Stimulated activated CD8-positive, alpha-beta memory T cell treated with anti-CD3 and anti-CD28 coated beads, Interleukin-12 subunit alpha, Interleukin-12 subunit beta, amount 100 ng/mL, for 24 hours (primary cell): ENCODE measurements around the gene ADARB2.

Experiments
- DNase-seq: peaks from one replicate; pipeline ENCODE4 v3.0.0-alpha.2; 2020; ENCODE audit errors: extremely low read depth

ADARB2 gene

DNA sequence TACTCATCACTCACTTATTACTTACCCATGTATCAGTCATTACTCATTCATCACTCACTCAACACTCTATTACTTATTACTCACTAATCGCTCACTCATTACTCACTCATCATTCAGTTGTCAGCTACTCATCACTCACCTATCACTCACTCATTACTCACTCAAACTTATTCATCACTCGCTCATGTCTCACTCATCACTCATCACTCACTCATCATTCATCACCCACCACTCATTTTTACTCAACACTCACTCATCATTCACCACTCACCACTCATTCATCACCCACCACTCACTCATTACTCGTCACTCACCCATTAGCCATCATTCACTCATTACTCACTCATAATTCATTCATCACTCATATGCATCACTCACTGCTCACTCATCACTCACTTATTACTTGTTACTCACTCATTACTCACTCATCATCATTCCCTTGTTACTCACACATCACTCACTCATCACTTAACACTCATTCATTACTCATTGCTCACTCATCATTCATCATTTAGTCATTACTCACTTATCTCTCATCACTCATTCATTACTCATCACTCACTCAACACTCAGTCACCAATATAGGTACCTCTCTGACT is 237.9 kb downstream of the ADARB2 start:
- DNase-seq: no peak

DNA sequence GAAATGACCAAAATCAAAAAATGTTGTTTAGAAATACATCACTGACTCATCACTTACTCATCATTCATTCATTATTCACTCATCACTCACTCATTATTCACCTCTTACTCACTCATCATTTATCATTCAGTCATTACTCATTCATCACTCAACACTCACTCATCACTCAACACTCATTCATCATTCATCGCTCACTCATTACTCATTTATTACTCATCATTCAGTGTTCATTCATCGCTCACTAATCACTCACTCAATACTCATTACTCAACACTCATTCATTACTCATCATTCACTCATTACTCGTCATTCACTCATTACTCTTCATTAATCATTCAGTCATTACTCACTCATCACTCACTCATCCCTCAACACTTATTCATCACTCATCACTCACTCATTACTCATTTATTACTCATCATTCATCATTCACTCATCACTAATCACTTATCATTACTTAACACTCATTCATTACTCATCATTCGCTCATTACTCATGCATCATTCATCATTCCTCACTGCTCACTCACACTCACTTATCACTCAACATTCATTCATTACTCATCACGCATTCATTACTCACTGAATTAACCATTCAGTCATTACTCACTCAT is 238.5 kb downstream of the ADARB2 start:
- DNase-seq: no peak

- no peak for DNase-seq
Observed at GRCh38 chr10:1495915-1496517, 241.3 kb downstream of the ADARB2 start.

GRCh38 chr10:1492641-1493040 is 244.7 kb downstream of the ADARB2 start:
- no peak for DNase-seq

DNA sequence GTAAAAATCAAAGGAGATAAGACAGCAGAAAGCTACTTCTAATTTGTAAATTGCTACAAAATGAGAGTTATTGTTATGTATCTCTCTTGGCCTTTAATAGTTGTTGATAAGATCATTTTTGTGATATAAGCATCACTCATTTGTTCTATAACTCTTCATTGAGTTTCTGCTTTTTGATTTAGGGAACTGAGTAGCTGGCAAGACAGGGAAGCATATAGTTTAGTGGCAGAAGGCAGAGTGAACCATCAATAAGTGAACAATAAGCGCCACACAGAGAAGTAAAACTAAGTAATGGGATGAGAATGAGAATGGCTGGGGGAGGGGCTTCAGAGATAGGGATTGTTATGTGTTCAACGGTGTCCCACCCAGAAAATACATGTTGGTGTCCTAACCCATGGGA is 245.4 kb downstream of the ADARB2 start:
- DNase-seq: no peak

DNA sequence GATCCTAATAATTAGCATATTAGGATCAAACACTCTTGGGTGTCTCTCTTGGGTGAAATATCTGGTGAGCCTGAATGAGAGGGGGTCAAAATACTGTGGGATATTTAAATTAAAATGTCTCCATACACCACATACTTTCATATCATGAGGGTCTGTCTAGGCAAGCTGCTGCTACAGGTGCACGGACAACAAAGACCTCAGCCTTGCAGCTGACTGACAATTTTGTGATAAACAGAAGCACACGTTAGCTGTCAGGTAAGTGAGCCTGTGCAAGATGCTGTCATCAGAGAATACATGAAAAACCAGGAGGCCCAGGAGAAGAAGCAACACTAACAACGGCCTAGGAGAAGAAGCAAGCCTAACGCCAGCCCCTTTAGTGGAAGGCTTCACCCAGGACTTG is 247.5 kb downstream of the ADARB2 start:
- no peak for DNase-seq

DNA sequence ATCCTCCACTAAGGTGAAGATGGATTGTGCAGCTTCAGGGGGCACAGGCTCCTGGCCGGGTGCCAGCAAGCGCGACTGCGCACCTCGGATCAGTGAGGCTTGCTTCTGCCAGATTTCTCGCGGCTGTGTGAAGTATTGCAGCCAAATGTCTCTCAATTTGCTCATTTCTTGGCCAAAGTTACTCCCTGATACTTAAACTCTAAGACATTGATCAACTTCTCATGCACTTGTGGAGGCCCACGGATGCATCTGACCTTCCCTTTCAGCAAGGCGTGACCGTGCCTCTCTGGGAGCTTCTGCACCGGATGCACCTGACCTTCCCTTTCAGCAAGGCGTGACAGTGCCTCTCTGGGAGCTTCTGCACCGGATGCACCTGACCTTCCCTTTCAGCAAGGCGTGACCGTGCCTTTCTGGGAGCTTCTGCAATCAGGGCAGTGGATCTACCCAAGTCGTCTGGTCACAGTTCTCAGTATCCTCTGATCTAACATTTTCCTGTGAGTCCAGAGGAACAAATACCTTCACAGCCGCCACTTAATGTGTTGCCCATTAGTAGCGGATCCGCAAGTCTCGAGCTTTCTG is 248.3 kb downstream of the ADARB2 start:
- no peak for DNase-seq

DNA sequence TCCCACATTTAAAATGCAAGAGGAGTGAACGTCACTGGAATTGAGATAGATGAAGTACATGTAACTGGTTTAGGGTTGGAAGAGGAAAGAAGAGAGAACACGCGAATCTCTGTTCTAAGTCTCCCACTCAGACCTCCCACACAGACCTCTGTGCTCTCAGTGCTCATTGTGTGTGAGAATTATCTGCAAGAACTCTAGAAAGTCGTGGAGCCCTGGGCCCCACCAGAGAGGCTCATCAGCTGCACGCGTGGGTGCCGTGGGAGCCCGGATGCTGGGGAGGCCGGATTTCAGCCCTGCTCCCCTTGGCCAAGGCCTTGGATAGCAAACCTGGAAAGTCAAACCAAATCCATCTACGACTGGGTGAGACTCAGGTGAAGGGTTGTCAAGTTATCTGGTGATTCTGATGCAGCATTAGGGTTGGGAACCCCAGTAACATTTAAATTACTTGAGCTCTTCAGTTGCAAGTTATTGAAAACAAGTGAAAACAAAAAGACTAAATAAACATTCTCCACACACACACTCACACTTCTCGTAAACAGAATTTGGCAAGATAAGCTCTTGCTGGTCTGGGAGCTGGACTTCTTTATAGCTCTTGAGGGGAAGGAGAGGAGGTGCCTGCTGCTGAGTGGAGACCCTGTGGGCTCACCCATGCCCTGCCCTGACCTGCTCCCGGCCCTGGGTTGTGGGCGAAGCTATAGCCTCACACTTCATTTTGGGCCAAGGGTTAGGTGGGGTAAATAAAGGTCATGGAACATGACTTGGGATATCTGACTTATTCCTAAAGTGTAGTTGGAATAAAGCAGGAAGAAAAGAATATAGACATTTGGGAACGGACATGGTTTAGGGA is 250.3 kb downstream of the ADARB2 start:
- no peak for DNase-seq

DNA sequence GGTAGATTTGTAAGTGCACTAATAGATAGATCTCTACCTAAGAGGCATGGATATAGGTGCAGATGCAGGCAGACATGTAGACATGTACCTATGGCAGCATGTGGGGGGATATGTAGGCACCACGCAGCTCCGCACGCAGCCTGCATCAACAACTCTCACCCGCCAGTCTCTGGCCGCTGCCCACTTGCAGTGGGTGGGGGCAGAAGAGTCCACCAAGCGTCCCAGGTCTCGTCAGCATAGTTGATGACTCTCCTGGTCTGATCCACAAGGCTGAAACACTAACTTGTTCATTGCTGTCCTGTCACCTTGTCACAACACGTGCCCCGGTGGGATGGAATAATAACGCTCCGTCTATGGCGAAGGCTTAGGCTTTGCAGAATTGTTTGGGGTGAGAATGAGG is 252.0 kb downstream of the ADARB2 start:
- no peak for DNase-seq

DNA sequence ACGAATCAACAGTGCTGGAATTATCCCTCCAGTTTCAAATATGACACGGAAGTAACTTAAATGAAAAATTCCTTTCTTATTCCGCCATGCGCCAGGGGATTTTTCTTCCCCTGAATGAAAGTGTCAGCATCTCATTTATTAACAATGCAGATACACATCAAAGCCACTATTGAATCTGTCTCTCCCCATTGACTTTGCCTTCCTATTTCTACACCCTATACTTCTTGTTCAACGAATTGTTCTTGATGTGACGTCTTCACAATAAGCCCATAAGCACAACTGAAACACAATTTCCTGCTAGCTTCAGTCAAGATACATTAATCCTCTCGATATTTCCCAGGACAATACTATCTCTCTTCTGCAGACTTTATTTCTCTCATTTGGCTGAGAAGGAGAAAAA is 253.5 kb downstream of the ADARB2 start:
- DNase-seq: no peak

- no peak for DNase-seq
Observed at GRCh38 chr10:1483246-1483645, 254.1 kb downstream of the ADARB2 start.

- no peak for DNase-seq
Observed at GRCh38 chr10:1477578-1477977, 259.7 kb downstream of the ADARB2 start.

DNA sequence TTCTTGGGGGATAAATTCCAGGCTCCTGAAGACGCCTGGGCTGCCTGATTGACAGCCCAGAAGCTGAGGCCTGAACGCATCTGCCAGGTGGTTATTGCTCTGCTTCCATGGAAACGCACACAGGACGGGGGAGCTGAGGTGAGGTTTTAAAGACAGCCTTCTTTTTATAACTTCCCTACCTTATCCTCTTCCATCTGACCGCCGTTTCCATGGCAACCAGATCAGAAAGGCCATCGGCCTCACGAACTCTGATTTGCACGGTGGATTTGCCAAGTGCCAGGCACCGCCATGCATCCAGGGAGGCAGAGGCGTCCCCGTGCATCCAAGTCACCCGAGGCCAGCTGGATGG is 260.9 kb downstream of the ADARB2 start:
- DNase-seq: no peak

- no peak for DNase-seq
Observed at GRCh38 chr10:1475771-1476454, 261.4 kb downstream of the ADARB2 start.

DNA sequence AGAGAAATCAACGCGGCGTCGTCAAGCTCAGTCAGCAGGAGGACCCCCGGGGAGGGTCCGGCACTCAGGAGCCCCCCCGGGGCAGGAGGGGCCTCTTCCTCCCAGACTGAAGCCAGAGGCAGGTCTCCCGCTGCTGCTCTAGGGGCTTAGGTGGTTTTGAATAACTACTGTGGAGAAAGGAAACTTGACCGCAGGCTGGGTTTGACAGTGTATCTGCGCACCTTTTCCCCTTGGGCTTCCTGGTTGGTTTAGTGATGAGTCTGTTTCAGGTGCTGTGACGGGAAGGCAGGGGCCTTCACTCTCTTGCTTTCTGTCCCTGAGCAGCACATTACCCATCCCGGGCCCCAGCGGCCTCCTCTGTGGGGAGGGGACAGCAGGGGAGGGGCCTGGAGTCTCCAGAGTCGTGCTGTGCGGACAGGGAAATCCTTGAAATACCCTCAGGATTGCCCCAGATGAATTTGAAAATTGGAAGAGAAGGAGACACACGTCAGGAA is 262.2 kb downstream of the ADARB2 start:
- DNase-seq: no peak

GRCh38 chr10:1474376-1475097 is 262.8 kb downstream of the ADARB2 start:
- no peak for DNase-seq

GRCh38 chr10:1473874-1474273 is 263.5 kb downstream of the ADARB2 start:
- DNase-seq: no peak

GRCh38 chr10:1472178-1472958 is 265.0 kb downstream of the ADARB2 start:
- DNase-seq: no peak

- no peak for DNase-seq
Observed at GRCh38 chr10:1468811-1469210, 268.5 kb downstream of the ADARB2 start.
